ENCODE results near the gene BCL11B. TPM values are rescaled to one million over a fixed set of nuclear protein-coding genes. Genes with fewer than 3 reads are reported as not detected.

BCL11B gene
- total and polyA plus RNA-seq, 4 donors, result 0.13 to 1.3 (median 0.58) TPM; not detected in 1

DNA sequence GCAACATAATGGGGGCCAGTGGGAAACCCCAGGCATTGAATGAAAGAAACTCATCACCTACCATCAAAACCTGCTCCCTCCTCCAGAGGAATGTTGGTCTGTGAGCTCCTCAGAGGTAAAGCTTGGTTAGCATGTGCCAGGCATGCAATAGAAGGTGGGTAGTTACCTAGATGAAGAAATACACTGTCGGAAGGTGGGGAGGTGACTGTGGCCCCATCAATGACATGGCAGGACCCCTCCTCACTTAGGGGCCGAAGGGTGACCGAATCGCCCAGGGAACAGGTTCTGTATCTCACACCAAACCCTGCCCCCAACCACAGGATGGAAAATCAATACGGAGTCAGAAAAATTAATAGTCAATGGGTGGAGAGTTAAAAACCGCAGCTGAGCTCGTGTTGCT is 135.6 kb downstream of the BCL11B start:
- Histone ChIP-seq H3K36me3 (ENCODE audit: control insufficient read depth in 1 of 2, insufficient read depth in 2 of 2, low read length in 1 of 2) (no peaks in the 10 kb centered on the region), H3K27me3 (ENCODE audit: control insufficient read depth in 1 of 2, insufficient read depth in 2 of 2, low read length in 1 of 2) (no peaks in the 10 kb centered on the region), H3K4me3 (ENCODE audit: low read length in 2 of 2) (no peak overlapping the region), H3K9me3 (ENCODE audit: control insufficient read depth, low read length) (no peaks in the 10 kb centered on the region), H3K4me1 (ENCODE audit: control insufficient read depth in 1 of 2, insufficient read depth in 2 of 2, low read length in 2 of 2) (no peaks in the 10 kb centered on the region), H3K27ac (ENCODE audit: low read depth in 1 of 2, low read length in 2 of 2) (no peak overlapping the region)
- DNase-seq (peak in 1 of 2 donors; percentile 12), ATAC-seq (ENCODE audit: low FRiP score) (no peak)
- intact Hi-C loops (cut with DNase I), result no loop called here
- WGBS, 2 donors, result 93 to 96% methylated on average over 7 of the region's 7 CpGs

DNA sequence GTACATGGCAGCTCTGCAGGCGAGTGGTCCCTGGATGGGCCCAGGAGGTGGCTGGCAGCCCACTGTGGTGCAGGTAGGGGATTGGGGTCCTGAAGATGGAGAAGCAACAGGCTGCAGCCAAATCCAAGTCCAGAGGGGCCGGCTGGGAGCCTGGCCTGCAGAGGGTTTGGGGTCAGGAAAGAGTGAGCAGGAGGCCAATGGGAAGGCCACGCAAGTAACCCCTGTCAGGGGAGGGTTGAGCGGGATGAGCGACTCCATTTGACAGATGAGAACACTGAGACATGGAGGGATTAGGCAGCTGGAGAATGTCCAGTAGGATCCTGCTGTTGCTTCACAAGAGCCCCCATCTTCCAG is 136.0 kb downstream of the BCL11B start:
- no peaks in the 10 kb centered on the region for H3K9me3 ChIP-seq (ENCODE audit: control insufficient read depth, low read length)
- DNase-seq (peak in 1 of 2 donors; percentile 34), ATAC-seq (ENCODE audit: low FRiP score) (no peak)
- H3K4me1 ChIP-seq (ENCODE audit: control insufficient read depth in 1 of 2, insufficient read depth in 2 of 2, low read length in 2 of 2), result no peaks in the 10 kb centered on the region
- H3K36me3 ChIP-seq (ENCODE audit: control insufficient read depth in 1 of 2, insufficient read depth in 2 of 2, low read length in 1 of 2), result no peaks in the 10 kb centered on the region
- WGBS, 2 donors, result 95 to 97% methylated on average over 5 of the region's 5 CpGs
- no peaks in the 10 kb centered on the region for H3K27me3 ChIP-seq (ENCODE audit: control insufficient read depth in 1 of 2, insufficient read depth in 2 of 2, low read length in 1 of 2)
- no peak overlapping the region for H3K27ac ChIP-seq (ENCODE audit: low read depth in 1 of 2, low read length in 2 of 2)
- intact Hi-C loops (cut with DNase I), result no loop called here
- H3K4me3 ChIP-seq (ENCODE audit: low read length in 2 of 2), result no peak overlapping the region

DNA sequence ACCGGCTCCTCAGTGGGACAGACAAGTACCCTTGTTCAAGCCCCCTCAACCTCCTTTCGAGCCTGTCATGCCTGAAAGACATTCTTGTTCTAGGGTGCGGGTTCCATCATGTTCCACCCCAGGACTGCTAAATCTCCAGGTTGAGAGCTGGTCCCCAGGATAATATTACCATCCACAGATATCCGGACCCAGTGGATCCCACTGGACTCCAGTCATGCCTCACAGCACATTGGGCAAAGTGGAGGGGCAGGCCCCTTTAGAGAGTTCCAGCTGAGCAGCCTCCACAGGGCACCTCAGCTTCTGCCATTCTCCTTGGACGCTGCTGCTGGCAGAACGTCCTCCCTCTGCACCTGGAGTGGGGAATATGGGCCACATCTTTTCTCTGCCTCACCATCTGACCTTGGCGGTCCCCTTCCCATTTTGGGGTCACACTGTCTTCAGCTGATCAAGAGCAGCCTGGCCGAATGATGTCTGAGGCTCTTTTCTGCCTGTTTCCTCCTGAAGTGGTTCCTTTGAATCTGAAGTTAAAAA is 137.4 kb downstream of the BCL11B start:
- Histone ChIP-seq H3K27me3 (ENCODE audit: control insufficient read depth in 1 of 2, insufficient read depth in 2 of 2, low read length in 1 of 2) (no peaks in the 10 kb centered on the region), H3K4me1 (ENCODE audit: control insufficient read depth in 1 of 2, insufficient read depth in 2 of 2, low read length in 2 of 2) (no peaks in the 10 kb centered on the region), H3K4me3 (ENCODE audit: low read length in 2 of 2) (no peak overlapping the region), H3K27ac (ENCODE audit: low read depth in 1 of 2, low read length in 2 of 2) (no peak overlapping the region), H3K36me3 (ENCODE audit: control insufficient read depth in 1 of 2, insufficient read depth in 2 of 2, low read length in 1 of 2) (no peaks in the 10 kb centered on the region), H3K9me3 (ENCODE audit: control insufficient read depth, low read length) (no peaks in the 10 kb centered on the region)
- 94 to 95% methylated on average over 8 of the region's 8 CpGs for WGBS, 2 donors
- DNase-seq (no peak), ATAC-seq (ENCODE audit: low FRiP score) (no peak)
- intact Hi-C loops (cut with DNase I), result no loop called here

DNA sequence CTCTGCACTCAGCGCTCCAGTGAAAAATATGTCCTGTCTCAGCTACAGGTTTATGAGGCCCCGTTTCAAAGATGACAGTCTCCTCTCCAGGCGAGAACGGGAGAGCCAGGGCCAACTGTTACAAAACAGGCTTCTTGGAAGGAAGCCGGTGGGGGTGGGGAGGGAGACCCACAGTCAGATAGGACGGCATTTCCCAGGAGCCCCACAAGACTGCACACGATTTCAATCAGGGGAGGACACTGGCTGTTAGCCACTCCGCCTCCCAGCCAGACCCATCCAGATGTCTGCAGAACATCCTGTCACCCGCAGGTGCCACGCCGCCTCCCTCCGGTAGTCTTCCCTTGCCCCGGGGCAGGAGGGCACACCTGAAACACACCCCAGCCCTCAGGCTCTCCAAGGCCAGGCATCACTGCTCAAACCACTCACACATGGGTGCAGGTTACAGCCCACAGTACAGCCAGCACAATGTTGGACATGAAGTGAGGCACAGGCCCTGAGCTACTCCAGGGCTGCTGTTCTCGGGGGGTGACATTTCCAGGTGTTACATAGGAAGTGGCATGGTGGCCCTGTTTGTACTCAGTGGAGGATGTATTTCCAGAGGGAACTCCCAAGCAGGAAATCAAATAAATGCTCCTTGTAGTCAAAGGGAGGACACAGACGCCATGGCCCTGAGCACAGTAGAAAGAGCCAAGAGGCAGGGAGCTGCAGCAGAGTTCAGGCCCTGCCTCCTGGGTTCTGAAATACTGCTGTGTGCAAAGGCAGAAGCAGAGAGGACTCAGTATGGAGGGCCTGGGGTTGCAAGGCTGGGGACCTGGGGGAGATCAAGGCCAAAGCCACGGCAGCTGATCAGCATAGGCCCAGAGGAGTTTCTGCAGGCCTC is 138.1 kb downstream of the BCL11B start:
- H3K9me3 ChIP-seq (ENCODE audit: control insufficient read depth, low read length), result no peaks in the 10 kb centered on the region
- H3K36me3 ChIP-seq (ENCODE audit: control insufficient read depth in 1 of 2, insufficient read depth in 2 of 2, low read length in 1 of 2), result no peaks in the 10 kb centered on the region
- H3K4me3 ChIP-seq (ENCODE audit: low read length in 2 of 2), result no peak overlapping the region
- ATAC-seq (ENCODE audit: low FRiP score), result peak; percentile 46
- intact Hi-C loops (cut with DNase I), result no loop called here
- no peaks in the 10 kb centered on the region for H3K27me3 ChIP-seq (ENCODE audit: control insufficient read depth in 1 of 2, insufficient read depth in 2 of 2, low read length in 1 of 2)
- 70 to 71% methylated on average over 16 of the region's 16 CpGs for WGBS, 2 donors
- peak in 1 of 2 donors; percentile 50 for DNase-seq
- no peaks in the 10 kb centered on the region for H3K4me1 ChIP-seq (ENCODE audit: control insufficient read depth in 1 of 2, insufficient read depth in 2 of 2, low read length in 2 of 2)
- no peak overlapping the region for H3K27ac ChIP-seq (ENCODE audit: low read depth in 1 of 2, low read length in 2 of 2)

DNA sequence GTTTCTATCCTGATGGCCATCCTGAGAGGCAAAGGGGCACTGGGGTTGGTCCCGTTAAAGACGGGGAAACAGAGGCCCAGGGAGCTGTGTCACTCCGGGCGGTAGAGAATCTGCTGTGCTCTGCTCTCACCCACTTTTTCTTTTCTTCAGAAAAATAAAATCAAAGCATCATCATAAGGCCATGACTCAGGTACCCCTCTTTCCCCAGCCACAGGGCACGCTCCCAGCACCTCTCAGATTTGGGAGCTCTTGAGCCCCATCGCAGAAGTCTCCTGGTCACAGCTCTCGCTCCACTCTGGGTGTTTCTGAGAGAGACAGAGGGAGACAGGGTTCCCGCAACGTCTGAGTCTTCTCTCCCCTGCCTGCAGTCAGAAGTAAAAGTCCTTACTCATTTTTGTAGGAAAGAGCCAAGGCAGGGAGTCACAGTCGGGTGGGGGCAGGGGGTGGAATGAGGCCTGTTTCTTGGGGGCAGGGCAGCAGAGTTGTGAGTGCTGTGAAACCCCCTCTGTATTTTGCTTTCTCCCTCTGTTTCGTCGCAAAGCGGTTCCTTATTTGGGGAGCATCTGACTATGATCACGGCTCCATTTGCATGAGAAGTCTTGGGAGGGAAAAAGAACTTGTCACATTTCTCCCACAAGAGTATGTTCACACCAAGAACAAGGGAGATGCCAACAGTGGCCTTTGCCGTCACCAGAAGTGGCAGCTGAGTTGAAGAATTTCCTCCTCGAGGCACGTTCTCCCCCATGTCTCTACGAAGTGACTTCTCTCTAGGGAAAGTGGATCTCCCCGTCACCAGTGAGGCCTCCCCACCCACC is 139.0 kb downstream of the BCL11B start:
- WGBS, 2 donors, result 58 to 62% methylated on average over 19 of the region's 19 CpGs
- no peak for ATAC-seq (ENCODE audit: low FRiP score)
- H3K4me3 ChIP-seq (ENCODE audit: low read length in 2 of 2), result no peak overlapping the region
- no peaks in the 10 kb centered on the region for H3K36me3 ChIP-seq (ENCODE audit: control insufficient read depth in 1 of 2, insufficient read depth in 2 of 2, low read length in 1 of 2)
- no peaks in the 10 kb centered on the region for H3K4me1 ChIP-seq (ENCODE audit: control insufficient read depth in 1 of 2, insufficient read depth in 2 of 2, low read length in 2 of 2)
- no peak overlapping the region for H3K27ac ChIP-seq (ENCODE audit: low read depth in 1 of 2, low read length in 2 of 2)
- H3K9me3 ChIP-seq (ENCODE audit: control insufficient read depth, low read length), result no peaks in the 10 kb centered on the region
- DNase-seq, result no peak
- no peaks in the 10 kb centered on the region for H3K27me3 ChIP-seq (ENCODE audit: control insufficient read depth in 1 of 2, insufficient read depth in 2 of 2, low read length in 1 of 2)
- intact Hi-C loops (cut with DNase I), result no loop called here

DNA sequence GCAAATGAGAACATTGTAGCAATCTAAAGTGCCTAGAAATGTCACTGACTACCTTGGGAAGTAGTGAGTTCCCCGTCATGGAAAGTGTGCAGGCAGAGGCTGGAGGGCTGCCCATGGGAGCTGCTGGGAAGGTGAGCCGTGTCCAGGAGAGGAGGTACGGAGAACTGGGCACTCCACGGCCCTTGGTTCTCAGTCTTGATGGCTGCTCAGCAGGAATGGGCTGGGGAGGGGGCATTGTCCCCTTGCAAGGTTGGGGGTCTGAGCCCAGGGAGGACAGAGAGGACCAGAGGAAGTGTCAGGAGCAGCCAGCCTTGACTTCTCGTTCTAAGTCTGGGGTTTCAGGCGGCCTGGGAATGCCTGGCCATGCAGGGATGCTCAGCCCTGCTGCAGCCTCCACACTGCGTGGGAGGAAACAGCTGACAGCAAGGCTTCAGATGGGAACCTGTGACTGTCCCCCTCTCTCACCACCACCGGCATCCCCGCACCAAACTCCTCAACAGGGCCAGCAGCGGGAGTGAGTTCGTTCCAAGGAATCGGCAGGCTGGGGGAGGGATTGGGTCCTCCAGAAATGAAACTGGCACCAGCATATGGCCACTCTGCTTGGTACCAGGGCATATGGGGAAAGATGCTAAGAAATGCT is 140.2 kb downstream of the BCL11B start:
- 96% methylated on average over 12 of the region's 12 CpGs for WGBS, 2 donors
- H3K36me3 ChIP-seq (ENCODE audit: control insufficient read depth in 1 of 2, insufficient read depth in 2 of 2, low read length in 1 of 2), result no peaks in the 10 kb centered on the region
- H3K27ac ChIP-seq (ENCODE audit: low read depth in 1 of 2, low read length in 2 of 2), result no peak overlapping the region
- H3K9me3 ChIP-seq (ENCODE audit: control insufficient read depth, low read length), result no peaks in the 10 kb centered on the region
- H3K4me1 ChIP-seq (ENCODE audit: control insufficient read depth in 1 of 2, insufficient read depth in 2 of 2, low read length in 2 of 2), result no peaks in the 10 kb centered on the region
- ATAC-seq (ENCODE audit: low FRiP score) (no peak), DNase-seq (peak in 1 of 2 donors; percentile 36)
- intact Hi-C loops (cut with DNase I), result no loop called here
- no peaks in the 10 kb centered on the region for H3K27me3 ChIP-seq (ENCODE audit: control insufficient read depth in 1 of 2, insufficient read depth in 2 of 2, low read length in 1 of 2)
- H3K4me3 ChIP-seq (ENCODE audit: low read length in 2 of 2), result no peak overlapping the region

DNA sequence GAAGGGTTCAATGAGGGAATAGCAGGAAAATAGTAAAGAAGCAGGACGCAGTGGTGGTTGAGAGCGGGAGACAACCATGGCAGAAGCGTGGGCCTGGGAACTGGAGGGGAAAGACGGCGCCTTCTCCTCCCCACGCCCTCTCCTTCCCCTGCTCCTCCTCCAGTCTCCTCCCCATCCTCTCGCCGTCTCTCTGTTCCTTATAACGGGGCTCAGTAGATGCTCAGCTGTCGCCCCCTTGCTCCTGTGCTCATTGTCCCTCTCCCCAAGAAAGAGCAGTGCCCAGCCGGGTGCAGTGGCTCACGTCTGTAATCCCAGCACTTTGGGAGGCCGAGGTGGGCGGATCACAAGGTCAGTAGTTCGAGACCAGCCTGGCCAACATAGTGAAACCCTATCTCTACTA is 142.0 kb downstream of the BCL11B start:
- no peak overlapping the region for H3K4me3 ChIP-seq (ENCODE audit: low read length in 2 of 2)
- H3K27me3 ChIP-seq (ENCODE audit: control insufficient read depth in 1 of 2, insufficient read depth in 2 of 2, low read length in 1 of 2), result no peaks in the 10 kb centered on the region
- H3K4me1 ChIP-seq (ENCODE audit: control insufficient read depth in 1 of 2, insufficient read depth in 2 of 2, low read length in 2 of 2), result no peaks in the 10 kb centered on the region
- ATAC-seq (ENCODE audit: low FRiP score) (no peak), DNase-seq (peak in 1 of 2 donors; percentile 7)
- WGBS, 2 donors, result 86 to 90% methylated on average over 15 of the region's 15 CpGs
- intact Hi-C loops (cut with DNase I), result no loop called here
- H3K9me3 ChIP-seq (ENCODE audit: control insufficient read depth, low read length), result no peaks in the 10 kb centered on the region
- no peaks in the 10 kb centered on the region for H3K36me3 ChIP-seq (ENCODE audit: control insufficient read depth in 1 of 2, insufficient read depth in 2 of 2, low read length in 1 of 2)
- no peak overlapping the region for H3K27ac ChIP-seq (ENCODE audit: low read depth in 1 of 2, low read length in 2 of 2)

DNA sequence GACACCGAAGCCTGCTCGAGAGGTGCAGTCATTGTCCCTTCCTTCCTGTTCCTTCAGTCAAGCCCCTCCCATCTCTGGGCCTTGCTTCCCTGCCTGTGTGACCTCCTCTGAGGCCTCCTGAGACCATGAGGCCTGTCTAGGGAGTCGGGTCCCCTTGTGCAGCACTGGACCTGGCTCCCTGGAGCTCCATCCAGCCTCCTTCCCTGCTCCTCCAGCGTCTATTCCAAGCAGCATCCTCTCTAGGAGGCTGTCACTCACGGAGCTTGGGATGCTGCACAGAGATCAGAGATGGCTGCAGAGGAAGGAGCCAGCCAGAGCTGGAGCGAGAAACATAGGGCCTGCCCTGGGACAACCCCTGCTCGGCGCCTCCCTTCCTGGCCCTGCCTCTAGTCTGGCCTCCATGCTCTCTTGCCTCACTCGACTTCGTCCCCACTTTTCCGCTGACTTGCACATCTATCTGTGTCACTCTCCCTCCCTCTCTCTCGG is 142.7 kb downstream of the BCL11B start:
- intact Hi-C loops (cut with DNase I), result no loop called here
- 92 to 96% methylated on average over 12 of the region's 12 CpGs for WGBS, 2 donors
- no peak overlapping the region for H3K27ac ChIP-seq (ENCODE audit: low read depth in 1 of 2, low read length in 2 of 2)
- no peaks in the 10 kb centered on the region for H3K9me3 ChIP-seq (ENCODE audit: control insufficient read depth, low read length)
- H3K4me1 ChIP-seq (ENCODE audit: control insufficient read depth in 1 of 2, insufficient read depth in 2 of 2, low read length in 2 of 2), result no peaks in the 10 kb centered on the region
- no peak overlapping the region for H3K4me3 ChIP-seq (ENCODE audit: low read length in 2 of 2)
- no peaks in the 10 kb centered on the region for H3K27me3 ChIP-seq (ENCODE audit: control insufficient read depth in 1 of 2, insufficient read depth in 2 of 2, low read length in 1 of 2)
- DNase-seq (peak in 1 of 2 donors; percentile 34), ATAC-seq (ENCODE audit: low FRiP score) (no peak)
- no peaks in the 10 kb centered on the region for H3K36me3 ChIP-seq (ENCODE audit: control insufficient read depth in 1 of 2, insufficient read depth in 2 of 2, low read length in 1 of 2)

Data from aorta (tissue), 5 donors.